ENCODE data around the gene UNC79. TPM values are rescaled to one million over a fixed set of nuclear protein-coding genes. Genes with fewer than 3 reads are reported as not detected.
"Not testable (repeated sequence)": the region's sequence is repeated elsewhere in the genome, so short reads cannot be mapped to it uniquely, and the experiment has no call there.

Gene UNC79
- total and polyA plus RNA-seq, 8 donors, result 1.2 to 3.8 (median 1.7) TPM

DNA sequence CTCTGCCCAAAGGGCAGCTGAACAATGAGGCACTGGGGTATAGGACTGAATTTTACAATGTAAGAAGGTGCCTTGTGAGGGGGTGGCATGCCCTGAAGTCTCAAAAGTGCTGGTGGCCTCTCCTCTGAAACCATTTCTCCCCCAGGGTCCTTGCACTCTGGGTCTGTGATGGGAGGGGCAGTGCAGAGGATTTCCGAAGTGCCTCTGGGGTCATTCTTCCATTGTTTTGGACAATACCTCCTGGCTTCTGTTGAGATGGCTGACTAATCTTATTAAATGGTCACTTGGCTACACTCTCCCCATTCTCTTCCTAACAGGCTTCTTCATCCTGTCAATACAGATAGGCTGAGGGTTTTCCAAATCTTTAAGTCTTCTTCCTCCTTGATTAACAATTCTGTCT is 59.3 kb downstream of the UNC79 start:
- Histone ChIP-seq H3K36me3 (no peaks in the 10 kb centered on the region), H3K27ac (no peak overlapping the region), H3K27me3 (no peaks in the 10 kb centered on the region), H3K4me3 (no peak overlapping the region), H3K9me3 (no peaks in the 10 kb centered on the region), H3K4me1 (no peaks in the 10 kb centered on the region)
- intact Hi-C loops (cut with DNase I), result no loop called here
- DNase-seq (no peak), FAIRE-seq (no peak), ATAC-seq (no peak)
- TF ChIP-seq, protein P1, sequence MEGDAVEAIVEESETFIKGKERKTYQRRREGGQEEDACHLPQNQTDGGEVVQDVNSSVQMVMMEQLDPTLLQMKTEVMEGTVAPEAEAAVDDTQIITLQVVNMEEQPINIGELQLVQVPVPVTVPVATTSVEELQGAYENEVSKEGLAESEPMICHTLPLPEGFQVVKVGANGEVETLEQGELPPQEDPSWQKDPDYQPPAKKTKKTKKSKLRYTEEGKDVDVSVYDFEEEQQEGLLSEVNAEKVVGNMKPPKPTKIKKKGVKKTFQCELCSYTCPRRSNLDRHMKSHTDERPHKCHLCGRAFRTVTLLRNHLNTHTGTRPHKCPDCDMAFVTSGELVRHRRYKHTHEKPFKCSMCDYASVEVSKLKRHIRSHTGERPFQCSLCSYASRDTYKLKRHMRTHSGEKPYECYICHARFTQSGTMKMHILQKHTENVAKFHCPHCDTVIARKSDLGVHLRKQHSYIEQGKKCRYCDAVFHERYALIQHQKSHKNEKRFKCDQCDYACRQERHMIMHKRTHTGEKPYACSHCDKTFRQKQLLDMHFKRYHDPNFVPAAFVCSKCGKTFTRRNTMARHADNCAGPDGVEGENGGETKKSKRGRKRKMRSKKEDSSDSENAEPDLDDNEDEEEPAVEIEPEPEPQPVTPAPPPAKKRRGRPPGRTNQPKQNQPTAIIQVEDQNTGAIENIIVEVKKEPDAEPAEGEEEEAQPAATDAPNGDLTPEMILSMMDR (IDR thresholded peaks at IDR 0.05), result no peak
- WGBS, 2 donors, result 86 to 89% methylated on average over 1 of the region's 1 CpG

- Histone ChIP-seq H3K4me3 (no peak overlapping the region), H3K36me3 (no peaks in the 10 kb centered on the region), H3K27me3 (no peaks in the 10 kb centered on the region), H3K9me3 (no peaks in the 10 kb centered on the region), H3K27ac (no peak overlapping the region), H3K4me1 (no peaks in the 10 kb centered on the region)
- FAIRE-seq, result no peak
- TF ChIP-seq, protein P1 (IDR thresholded peaks at IDR 0.05), result no peak
- WGBS, 2 donors, result 76 to 82% methylated on average over 5 of the region's 5 CpGs
- no peak for DNase-seq
- ATAC-seq, result peak in 1 of 4 donors; percentile 19
- intact Hi-C loops (cut with DNase I), result no loop called here
Measured at GRCh38 chr14:93493054-93493453, 62.3 kb downstream of the UNC79 start.

- ATAC-seq; H3K9me3 ChIP-seq; DNase-seq; H3K27me3 ChIP-seq; H3K36me3 ChIP-seq; H3K4me3 ChIP-seq; intact Hi-C loops (cut with DNase I); H3K27ac ChIP-seq; FAIRE-seq; H3K4me1 ChIP-seq: not testable (repeated sequence)
- 85 to 94% methylated on average over 2 of the region's 2 CpGs for WGBS, 2 donors
Measured at GRCh38 chr14:93493622-93494021, 62.9 kb downstream of the UNC79 start.

DNA sequence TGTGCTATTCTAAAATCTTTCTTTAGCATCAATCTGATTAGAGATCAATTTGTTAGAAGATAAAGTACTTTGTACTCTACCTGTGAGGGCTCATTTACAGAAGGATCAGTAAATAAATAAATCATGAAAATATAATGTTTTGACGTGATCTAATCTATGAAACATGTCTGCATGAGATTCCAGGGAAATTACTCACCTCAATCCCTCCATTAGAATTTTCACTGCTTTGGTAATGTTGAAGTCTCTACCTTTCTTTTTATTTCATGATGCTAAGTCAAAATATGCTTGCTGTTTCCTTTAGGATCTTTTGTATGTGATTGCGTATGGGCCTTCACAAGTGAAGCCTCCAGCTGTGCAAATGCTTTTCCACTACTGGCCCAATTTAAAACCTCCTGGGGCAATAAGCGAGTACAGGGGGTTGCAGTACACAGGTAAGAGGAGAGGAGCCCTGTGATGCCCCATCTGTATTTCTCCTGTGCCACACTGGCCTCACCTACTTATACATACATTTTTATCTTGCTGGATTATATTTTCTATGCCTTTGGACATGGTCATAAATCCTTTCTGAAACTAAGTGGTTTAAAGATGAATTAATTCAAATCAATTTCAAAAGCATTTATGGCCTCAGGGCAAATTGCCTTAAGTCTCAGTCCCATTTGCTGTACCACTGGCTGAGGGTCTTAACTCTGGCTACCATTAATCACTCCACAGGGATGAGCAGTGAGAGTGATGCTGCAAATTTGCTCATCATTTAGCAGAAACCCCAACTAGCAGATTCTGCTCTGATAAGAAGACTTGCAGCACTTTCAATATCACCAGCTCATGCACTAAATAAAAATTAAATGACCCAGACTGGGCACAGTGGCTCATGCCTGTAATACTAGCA is 66.4 kb downstream of the UNC79 start:
- intact Hi-C loops (cut with DNase I), result no loop called here
- 82 to 85% methylated on average over 3 of the region's 3 CpGs for WGBS, 2 donors
- no peak for FAIRE-seq
- Histone ChIP-seq H3K4me1 (no peaks in the 10 kb centered on the region), H3K9me3 (no peaks in the 10 kb centered on the region), H3K27ac (no peak overlapping the region), H3K4me3 (no peak overlapping the region), H3K27me3 (no peaks in the 10 kb centered on the region), H3K36me3 (no peaks in the 10 kb centered on the region)
- TF ChIP-seq, protein P1 (IDR thresholded peaks at IDR 0.05), result no peak
- ATAC-seq, result no peak
- DNase-seq, result no peak

GRCh38 chr14:93510056-93510455 is 79.3 kb downstream of the UNC79 start:
- DNase-seq (no peak), FAIRE-seq (no peak), ATAC-seq (no peak)
- H3K27me3 ChIP-seq, result no peaks in the 10 kb centered on the region
- H3K36me3 ChIP-seq, result no peaks in the 10 kb centered on the region
- H3K9me3 ChIP-seq, result no peaks in the 10 kb centered on the region
- no peak overlapping the region for H3K4me3 ChIP-seq
- intact Hi-C loops (cut with DNase I), result no loop called here
- TF ChIP-seq, protein P1 (IDR thresholded peaks at IDR 0.05), result no peak
- no peak overlapping the region for H3K27ac ChIP-seq
- H3K4me1 ChIP-seq, result no peaks in the 10 kb centered on the region
- WGBS, 2 donors, result 79 to 94% methylated on average over 1 of the region's 1 CpG
